ENCODE results near the gene LHFPL5. TPM values are rescaled to one million over a fixed set of nuclear protein-coding genes. Genes with fewer than 3 reads are reported as not detected.

LHFPL5 gene
- total and polyA plus RNA-seq, 2 experiments from 2014 or later = not detected

DNA sequence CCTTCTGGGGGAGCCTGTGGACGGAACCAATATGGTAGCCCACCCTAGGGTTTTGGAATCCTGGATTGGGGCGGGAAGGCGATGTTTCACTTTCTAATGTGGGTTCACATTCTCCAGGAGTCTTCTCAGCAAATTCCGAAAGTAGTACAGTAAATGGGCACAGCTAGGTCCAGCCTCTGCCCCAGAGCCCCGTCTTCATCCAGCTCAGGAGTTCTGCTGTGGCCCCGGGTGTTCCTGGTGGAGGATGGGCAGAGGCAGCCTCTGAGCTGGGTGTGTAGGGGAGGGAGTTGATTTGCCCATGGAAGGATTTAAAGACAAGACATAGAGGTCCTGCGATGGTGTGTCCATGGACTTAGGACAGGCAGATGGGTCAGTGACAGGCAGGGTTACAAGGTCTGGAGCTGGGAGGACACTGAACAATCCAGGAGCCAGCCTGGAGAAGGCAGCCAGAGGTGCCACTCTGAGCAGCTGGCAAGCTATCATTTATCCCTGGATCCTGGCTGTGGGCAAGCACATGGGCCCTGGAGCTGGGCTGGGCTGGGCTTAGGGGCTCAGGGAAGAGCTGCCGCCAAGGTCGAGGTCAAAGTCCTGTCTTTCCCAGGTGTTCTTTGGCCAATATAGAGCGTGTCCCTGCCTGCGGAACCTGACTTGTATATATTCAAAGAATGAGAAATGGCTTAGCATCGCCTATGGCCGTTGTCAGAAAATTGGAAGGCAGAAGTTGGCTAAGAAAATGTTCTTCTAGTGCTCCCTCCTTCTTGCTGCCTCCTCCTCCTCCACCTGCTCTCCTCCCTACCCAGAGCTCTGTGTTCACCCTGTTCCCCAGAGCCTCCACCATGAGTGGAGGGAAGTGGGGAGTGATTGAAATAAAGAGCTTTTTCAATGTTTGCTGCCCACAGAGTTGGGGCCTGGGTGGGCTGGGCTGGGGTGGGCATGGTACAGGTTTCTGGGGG lies 17.6 kb upstream of the LHFPL5 start:
- Histone ChIP-seq H3K9ac (no peak overlapping the region), H3K27me3 (replicated peaks; ENCODE audit: insufficient read depth) (peaks cover 52% of the 10 kb centered on the region), H2AFZ (no peak overlapping the region), H3K9me2 (ENCODE audit: insufficient read depth) (no peaks in the 10 kb centered on the region), H3K4me1 (ENCODE audit: insufficient read depth) (no peaks in the 10 kb centered on the region), H3K9me3 (ENCODE audit: low read depth) (no peaks in the 10 kb centered on the region), H4K20me1 (ENCODE audit: insufficient read depth) (no peaks in the 10 kb centered on the region), H3F3A (ENCODE audit: insufficient read depth) (no peaks in the 10 kb centered on the region), H3K4me2 (ENCODE audit: unreplicated experiment) (no peak overlapping the region), H3K4me3 (no peak overlapping the region), H3K27ac (no peak overlapping the region), H3K79me2 (ENCODE audit: insufficient read depth) (no peaks in the 10 kb centered on the region), H3K36me3 (ENCODE audit: low read depth) (no peaks in the 10 kb centered on the region)
- in situ Hi-C loops (cut with MboI) = no loop called here
- WGBS, 2 experiments (ENCODE audit: low coverage in 1 of 2, low lambda C conversion rate in 2 of 2, missing lambda C conversion rate in 2 of 2) = 73 to 74% methylated on average over 13 of the region's 13 CpGs
- no peak for TF ChIP-seq EZH2phosphoT487 (IDR thresholded peaks at IDR 0.05; ENCODE audit: insufficient read depth, low read depth)
- TF ChIP-seq EZH2 (IDR thresholded peaks at IDR 0.05; ENCODE audit: insufficient read depth, poor library complexity, severe bottlenecking) = no peak
- no peak for DNase-seq

DNA sequence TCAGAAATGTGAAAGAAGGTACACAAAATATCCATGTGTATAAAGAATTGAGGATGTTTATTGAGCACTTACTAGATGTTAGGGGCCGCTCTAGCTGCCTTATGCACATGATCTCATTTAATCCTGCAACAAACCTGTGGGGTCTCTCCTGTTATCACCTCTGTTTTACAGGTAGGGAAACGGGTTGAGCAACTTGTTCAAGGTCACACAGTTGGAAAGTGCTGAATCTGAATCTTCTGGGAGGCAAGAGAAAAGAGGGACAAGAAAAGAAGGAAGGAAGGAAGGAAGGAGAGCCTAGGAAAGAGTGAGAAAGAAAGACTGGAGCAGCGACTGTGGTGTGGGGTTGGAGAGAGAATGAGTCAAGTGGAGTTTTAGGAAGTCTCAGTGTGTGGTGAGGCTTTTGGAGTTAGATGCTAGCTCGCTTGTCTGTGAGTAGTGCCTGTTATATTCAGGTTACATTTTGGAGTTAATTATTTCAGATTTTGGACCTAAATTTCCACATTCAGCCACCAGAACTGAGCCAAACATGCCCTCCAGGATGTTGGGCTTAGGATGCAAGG lies 16.6 kb upstream of the LHFPL5 start:
- Histone ChIP-seq H3K27me3 (replicated peaks; ENCODE audit: insufficient read depth) (peaks cover 60% of the 10 kb centered on the region), H2AFZ (no peak overlapping the region), H4K20me1 (ENCODE audit: insufficient read depth) (no peaks in the 10 kb centered on the region), H3K27ac (no peak overlapping the region), H3K9ac (no peak overlapping the region), H3K79me2 (ENCODE audit: insufficient read depth) (no peaks in the 10 kb centered on the region), H3K9me2 (ENCODE audit: insufficient read depth) (no peaks in the 10 kb centered on the region), H3K9me3 (ENCODE audit: low read depth) (no peaks in the 10 kb centered on the region), H3K4me3 (no peak overlapping the region), H3K4me2 (ENCODE audit: unreplicated experiment) (no peak overlapping the region), H3F3A (ENCODE audit: insufficient read depth) (no peaks in the 10 kb centered on the region), H3K36me3 (ENCODE audit: low read depth) (no peaks in the 10 kb centered on the region), H3K4me1 (ENCODE audit: insufficient read depth) (no peaks in the 10 kb centered on the region)
- DNase-seq = no peak
- 43 to 46% methylated on average over 4 of the region's 4 CpGs for WGBS, 2 experiments (ENCODE audit: low coverage in 1 of 2, low lambda C conversion rate in 2 of 2, missing lambda C conversion rate in 2 of 2)
- in situ Hi-C loops (cut with MboI) = no loop called here
- no peak for TF ChIP-seq EZH2phosphoT487 (IDR thresholded peaks at IDR 0.05; ENCODE audit: insufficient read depth, low read depth)
- TF ChIP-seq EZH2 (IDR thresholded peaks at IDR 0.05; ENCODE audit: insufficient read depth, poor library complexity, severe bottlenecking) = no peak

- in situ Hi-C loops (cut with MboI) = no loop called here
- Histone ChIP-seq H3K4me1 (ENCODE audit: insufficient read depth) (no peaks in the 10 kb centered on the region), H3K4me3 (no peak overlapping the region), H2AFZ (no peak overlapping the region), H3K27ac (no peak overlapping the region), H3K9me2 (ENCODE audit: insufficient read depth) (no peaks in the 10 kb centered on the region), H3K79me2 (ENCODE audit: insufficient read depth) (no peaks in the 10 kb centered on the region), H3K9me3 (ENCODE audit: low read depth) (no peaks in the 10 kb centered on the region), H3K4me2 (ENCODE audit: unreplicated experiment) (no peak overlapping the region), H3F3A (ENCODE audit: insufficient read depth) (no peaks in the 10 kb centered on the region), H4K20me1 (ENCODE audit: insufficient read depth) (no peaks in the 10 kb centered on the region), H3K9ac (no peak overlapping the region), H3K27me3 (replicated peaks; ENCODE audit: insufficient read depth) (peaks cover 63% of the 10 kb centered on the region), H3K36me3 (ENCODE audit: low read depth) (no peaks in the 10 kb centered on the region)
- 56 to 62% methylated on average over 5 of the region's 5 CpGs for WGBS, 2 experiments (ENCODE audit: low coverage in 1 of 2, low lambda C conversion rate in 2 of 2, missing lambda C conversion rate in 2 of 2)
- TF ChIP-seq EZH2 (IDR thresholded peaks at IDR 0.05; ENCODE audit: insufficient read depth, poor library complexity, severe bottlenecking) (no peak), EZH2phosphoT487 (IDR thresholded peaks at IDR 0.05; ENCODE audit: insufficient read depth, low read depth) (no peak)
- DNase-seq = no peak
Measured at GRCh38 chr6:35790683-35791082, 14.5 kb upstream of the LHFPL5 start.

GRCh38 chr6:35794536-35795452 lies 10.4 kb upstream of the LHFPL5 start:
- H3K36me3 ChIP-seq (ENCODE audit: low read depth) = no peaks in the 10 kb centered on the region
- H3K27me3 ChIP-seq (replicated peaks; ENCODE audit: insufficient read depth) = peaks cover 42% of the 10 kb centered on the region
- in situ Hi-C loops (cut with MboI) = no loop called here
- 76 to 77% methylated on average over 17 of the region's 17 CpGs for WGBS, 2 experiments (ENCODE audit: low coverage in 1 of 2, low lambda C conversion rate in 2 of 2, missing lambda C conversion rate in 2 of 2)
- no peak overlapping the region for H3K27ac ChIP-seq
- no peak overlapping the region for H2AFZ ChIP-seq
- no peaks in the 10 kb centered on the region for H3K79me2 ChIP-seq (ENCODE audit: insufficient read depth)
- no peak for DNase-seq
- TF ChIP-seq EZH2phosphoT487 (IDR thresholded peaks at IDR 0.05; ENCODE audit: insufficient read depth, low read depth) (no peak), EZH2 (IDR thresholded peaks at IDR 0.05; ENCODE audit: insufficient read depth, poor library complexity, severe bottlenecking) (no peak)
- no peaks in the 10 kb centered on the region for H3K9me3 ChIP-seq (ENCODE audit: low read depth)
- no peak overlapping the region for H3K9ac ChIP-seq
- H3F3A ChIP-seq (ENCODE audit: insufficient read depth) = no peaks in the 10 kb centered on the region
- no peaks in the 10 kb centered on the region for H4K20me1 ChIP-seq (ENCODE audit: insufficient read depth)
- no peak overlapping the region for H3K4me2 ChIP-seq (ENCODE audit: unreplicated experiment)
- H3K9me2 ChIP-seq (ENCODE audit: insufficient read depth) = no peaks in the 10 kb centered on the region
- no peaks in the 10 kb centered on the region for H3K4me1 ChIP-seq (ENCODE audit: insufficient read depth)
- H3K4me3 ChIP-seq = no peak overlapping the region

All from GM23248 (cell line).